ENCODE results near the gene CDC37L1. TPM values are rescaled to one million over a fixed set of nuclear protein-coding genes. Genes with fewer than 3 reads are reported as not detected.

Gene CDC37L1
- total and polyA plus RNA-seq, 2 of the 8 experiments (the other 6 are each of a cell fraction or from before 2014, with no cell fraction given): 4.6 to 23.8 TPM

DNA sequence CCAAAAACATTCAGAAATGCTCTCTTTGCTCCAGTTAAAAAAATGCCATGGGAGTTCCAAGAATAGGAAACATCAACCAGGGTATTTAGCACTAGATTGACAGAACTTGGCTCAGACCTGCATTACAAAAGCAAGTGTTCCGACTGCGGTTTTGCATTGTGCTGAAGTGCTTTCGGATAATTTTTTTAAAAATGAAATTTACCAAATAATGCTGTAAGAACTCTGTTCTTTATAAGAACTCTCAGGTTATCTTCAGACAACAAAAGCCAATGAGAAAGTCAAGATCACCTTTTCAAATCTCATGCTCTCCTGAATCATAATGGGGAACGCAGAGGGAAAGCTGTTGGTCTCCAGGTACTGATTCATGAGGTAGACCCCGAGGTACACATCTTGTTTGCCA is 17.8 kb upstream of the CDC37L1 start (continued):
- TF ChIP-seq, protein P1, sequence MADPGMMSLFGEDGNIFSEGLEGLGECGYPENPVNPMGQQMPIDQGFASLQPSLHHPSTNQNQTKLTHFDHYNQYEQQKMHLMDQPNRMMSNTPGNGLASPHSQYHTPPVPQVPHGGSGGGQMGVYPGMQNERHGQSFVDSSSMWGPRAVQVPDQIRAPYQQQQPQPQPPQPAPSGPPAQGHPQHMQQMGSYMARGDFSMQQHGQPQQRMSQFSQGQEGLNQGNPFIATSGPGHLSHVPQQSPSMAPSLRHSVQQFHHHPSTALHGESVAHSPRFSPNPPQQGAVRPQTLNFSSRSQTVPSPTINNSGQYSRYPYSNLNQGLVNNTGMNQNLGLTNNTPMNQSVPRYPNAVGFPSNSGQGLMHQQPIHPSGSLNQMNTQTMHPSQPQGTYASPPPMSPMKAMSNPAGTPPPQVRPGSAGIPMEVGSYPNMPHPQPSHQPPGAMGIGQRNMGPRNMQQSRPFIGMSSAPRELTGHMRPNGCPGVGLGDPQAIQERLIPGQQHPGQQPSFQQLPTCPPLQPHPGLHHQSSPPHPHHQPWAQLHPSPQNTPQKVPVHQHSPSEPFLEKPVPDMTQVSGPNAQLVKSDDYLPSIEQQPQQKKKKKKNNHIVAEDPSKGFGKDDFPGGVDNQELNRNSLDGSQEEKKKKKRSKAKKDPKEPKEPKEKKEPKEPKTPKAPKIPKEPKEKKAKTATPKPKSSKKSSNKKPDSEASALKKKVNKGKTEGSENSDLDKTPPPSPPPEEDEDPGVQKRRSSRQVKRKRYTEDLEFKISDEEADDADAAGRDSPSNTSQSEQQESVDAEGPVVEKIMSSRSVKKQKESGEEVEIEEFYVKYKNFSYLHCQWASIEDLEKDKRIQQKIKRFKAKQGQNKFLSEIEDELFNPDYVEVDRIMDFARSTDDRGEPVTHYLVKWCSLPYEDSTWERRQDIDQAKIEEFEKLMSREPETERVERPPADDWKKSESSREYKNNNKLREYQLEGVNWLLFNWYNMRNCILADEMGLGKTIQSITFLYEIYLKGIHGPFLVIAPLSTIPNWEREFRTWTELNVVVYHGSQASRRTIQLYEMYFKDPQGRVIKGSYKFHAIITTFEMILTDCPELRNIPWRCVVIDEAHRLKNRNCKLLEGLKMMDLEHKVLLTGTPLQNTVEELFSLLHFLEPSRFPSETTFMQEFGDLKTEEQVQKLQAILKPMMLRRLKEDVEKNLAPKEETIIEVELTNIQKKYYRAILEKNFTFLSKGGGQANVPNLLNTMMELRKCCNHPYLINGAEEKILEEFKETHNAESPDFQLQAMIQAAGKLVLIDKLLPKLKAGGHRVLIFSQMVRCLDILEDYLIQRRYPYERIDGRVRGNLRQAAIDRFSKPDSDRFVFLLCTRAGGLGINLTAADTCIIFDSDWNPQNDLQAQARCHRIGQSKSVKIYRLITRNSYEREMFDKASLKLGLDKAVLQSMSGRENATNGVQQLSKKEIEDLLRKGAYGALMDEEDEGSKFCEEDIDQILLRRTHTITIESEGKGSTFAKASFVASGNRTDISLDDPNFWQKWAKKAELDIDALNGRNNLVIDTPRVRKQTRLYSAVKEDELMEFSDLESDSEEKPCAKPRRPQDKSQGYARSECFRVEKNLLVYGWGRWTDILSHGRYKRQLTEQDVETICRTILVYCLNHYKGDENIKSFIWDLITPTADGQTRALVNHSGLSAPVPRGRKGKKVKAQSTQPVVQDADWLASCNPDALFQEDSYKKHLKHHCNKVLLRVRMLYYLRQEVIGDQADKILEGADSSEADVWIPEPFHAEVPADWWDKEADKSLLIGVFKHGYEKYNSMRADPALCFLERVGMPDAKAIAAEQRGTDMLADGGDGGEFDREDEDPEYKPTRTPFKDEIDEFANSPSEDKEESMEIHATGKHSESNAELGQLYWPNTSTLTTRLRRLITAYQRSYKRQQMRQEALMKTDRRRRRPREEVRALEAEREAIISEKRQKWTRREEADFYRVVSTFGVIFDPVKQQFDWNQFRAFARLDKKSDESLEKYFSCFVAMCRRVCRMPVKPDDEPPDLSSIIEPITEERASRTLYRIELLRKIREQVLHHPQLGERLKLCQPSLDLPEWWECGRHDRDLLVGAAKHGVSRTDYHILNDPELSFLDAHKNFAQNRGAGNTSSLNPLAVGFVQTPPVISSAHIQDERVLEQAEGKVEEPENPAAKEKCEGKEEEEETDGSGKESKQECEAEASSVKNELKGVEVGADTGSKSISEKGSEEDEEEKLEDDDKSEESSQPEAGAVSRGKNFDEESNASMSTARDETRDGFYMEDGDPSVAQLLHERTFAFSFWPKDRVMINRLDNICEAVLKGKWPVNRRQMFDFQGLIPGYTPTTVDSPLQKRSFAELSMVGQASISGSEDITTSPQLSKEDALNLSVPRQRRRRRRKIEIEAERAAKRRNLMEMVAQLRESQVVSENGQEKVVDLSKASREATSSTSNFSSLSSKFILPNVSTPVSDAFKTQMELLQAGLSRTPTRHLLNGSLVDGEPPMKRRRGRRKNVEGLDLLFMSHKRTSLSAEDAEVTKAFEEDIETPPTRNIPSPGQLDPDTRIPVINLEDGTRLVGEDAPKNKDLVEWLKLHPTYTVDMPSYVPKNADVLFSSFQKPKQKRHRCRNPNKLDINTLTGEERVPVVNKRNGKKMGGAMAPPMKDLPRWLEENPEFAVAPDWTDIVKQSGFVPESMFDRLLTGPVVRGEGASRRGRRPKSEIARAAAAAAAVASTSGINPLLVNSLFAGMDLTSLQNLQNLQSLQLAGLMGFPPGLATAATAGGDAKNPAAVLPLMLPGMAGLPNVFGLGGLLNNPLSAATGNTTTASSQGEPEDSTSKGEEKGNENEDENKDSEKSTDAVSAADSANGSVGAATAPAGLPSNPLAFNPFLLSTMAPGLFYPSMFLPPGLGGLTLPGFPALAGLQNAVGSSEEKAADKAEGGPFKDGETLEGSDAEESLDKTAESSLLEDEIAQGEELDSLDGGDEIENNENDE (IDR thresholded peaks at IDR 0.05; ENCODE audit: insufficient replicate concordance, low read length): no peak
- TF ChIP-seq CHD2 (IDR thresholded peaks at IDR 0.05; ENCODE audit: low read length) (no peak), CTCF (IDR thresholded peaks at IDR 0.05; ENCODE audit: control extremely low read depth in 1 of 3, insufficient read depth in 1 of 3, low read depth in 1 of 3, low read length in 3 of 3) (no peak), SP4 (IDR thresholded peaks at IDR 0.05; ENCODE audit: low read length) (no peak), BCL11A (IDR thresholded peaks at IDR 0.05; ENCODE audit: low read depth in 2 of 2, low read length in 2 of 2) (no peak), POU5F1 (IDR thresholded peaks at IDR 0.05; ENCODE audit: low read depth, low read length) (no peak), GABPA (IDR thresholded peaks at IDR 0.05; ENCODE audit: borderline replicate concordance, insufficient read depth, low read length) (no peak)
- TF ChIP-seq, protein P2, sequence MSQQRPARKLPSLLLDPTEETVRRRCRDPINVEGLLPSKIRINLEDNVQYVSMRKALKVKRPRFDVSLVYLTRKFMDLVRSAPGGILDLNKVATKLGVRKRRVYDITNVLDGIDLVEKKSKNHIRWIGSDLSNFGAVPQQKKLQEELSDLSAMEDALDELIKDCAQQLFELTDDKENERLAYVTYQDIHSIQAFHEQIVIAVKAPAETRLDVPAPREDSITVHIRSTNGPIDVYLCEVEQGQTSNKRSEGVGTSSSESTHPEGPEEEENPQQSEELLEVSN (IDR thresholded peaks at IDR 0.05): no peak
